CD8-positive, alpha-beta memory T cell (primary cell): Measurements from ENCODE around the gene FGF7. TPM values are rescaled to one million over a fixed set of nuclear protein-coding genes. Genes with fewer than 3 reads are reported as not detected.

ENCODE experiments used
- CTCF ChIA-PET: fragments of 350-600 bp; sonication (Branson Sonifier 250); formaldehyde crosslinking; loops from one replicate; lab custom pipeline; 2021; ENCODE audit warnings: antibody characterized with exemption; lab: Charles Lee
- POLR2A ChIA-PET: fragments of 350-600 bp; sonication (Branson Sonifier 250); formaldehyde crosslinking; loops from one replicate; lab custom pipeline; 2021; ENCODE audit warnings: antibody characterized with exemption; lab: Charles Lee
- DNase-seq, 5 donors: peaks; one replicate each; pipeline versions ENCODE4 v3.0.0 to v3.0.0-alpha.2; 2020 to 2022; ENCODE audit warnings: mixed read lengths in 1 of 5
- H3K27ac ChIP-seq: one replicate; pipeline ENCODE4 v1.7.0; 2013; ENCODE audit warnings: low read depth, mild to moderate bottlenecking, low read length, moderate library complexity
- H3K27me3 ChIP-seq: 2 replicates; pipeline ENCODE4 v1.7.0; 2013; ENCODE audit warnings: low read length, mild to moderate bottlenecking; ENCODE audit not compliant: insufficient read depth, poor library complexity, severe bottlenecking
- H3K36me3 ChIP-seq: 2 replicates; pipeline ENCODE4 v1.7.0; 2013; ENCODE audit warnings: mild to moderate bottlenecking, low read length, moderate library complexity; ENCODE audit not compliant: insufficient read depth
- H3K4me1 ChIP-seq: 2 replicates; pipeline ENCODE4 v1.7.0; 2013; ENCODE audit warnings: mild to moderate bottlenecking, low read length, moderate library complexity; ENCODE audit not compliant: insufficient read depth
- H3K4me3 ChIP-seq: 2 replicates; pipeline ENCODE4 v1.7.0; 2013; ENCODE audit warnings: mild to moderate bottlenecking, low read length
- H3K9me3 ChIP-seq: 2 replicates; pipeline ENCODE4 v1.7.0; 2013; ENCODE audit warnings: mild to moderate bottlenecking, low read length
- H3K27ac Mint-ChIP-seq, 8 donors: one replicate each; pipeline ENCODE4 v1.8.0; 2020 to 2021; ENCODE audit warnings: mixed read lengths in 8 of 8, mild to moderate bottlenecking in 6 of 8, inconsistent platforms in 3 of 8, moderate library complexity in 3 of 8
- H3K27me3 Mint-ChIP-seq, 2 donors: one replicate each; pipeline ENCODE4 v1.8.0; 2020 to 2021; ENCODE audit warnings: mixed read lengths in 2 of 2, mild to moderate bottlenecking in 1 of 2, moderate library complexity in 1 of 2
- H3K36me3 Mint-ChIP-seq, 3 donors: one replicate each; pipeline ENCODE4 v1.8.0; 2020 to 2021; ENCODE audit warnings: mixed read lengths in 3 of 3, inconsistent platforms in 1 of 3, mild to moderate bottlenecking in 1 of 3
- H3K4me1 Mint-ChIP-seq, 3 donors: one replicate each; pipeline ENCODE4 v1.8.0; 2020 to 2021; ENCODE audit warnings: mixed read lengths in 3 of 3, inconsistent platforms in 1 of 3, mild to moderate bottlenecking in 1 of 3
- H3K4me3 Mint-ChIP-seq, 7 donors: one replicate each; pipeline ENCODE4 v1.8.0; 2020 to 2021; ENCODE audit warnings: mixed read lengths in 7 of 7, mild to moderate bottlenecking in 6 of 7, moderate library complexity in 4 of 7, inconsistent platforms in 2 of 7
- H3K9me3 Mint-ChIP-seq, 5 donors: one replicate each; pipeline ENCODE4 v1.8.0; 2020 to 2022; ENCODE audit warnings: mixed read lengths in 5 of 5, mild to moderate bottlenecking in 3 of 5, moderate library complexity in 2 of 5, inconsistent platforms in 1 of 5
- polyA plus RNA-seq: library from polyadenylated mRNA; unstranded; fragments of 300-500 nt; fragmentation: Illumina TruSeq; gene quantifications from one replicate; pipeline ENCODE4 v1.2.3, GENCODE V29; 2021
- total RNA-seq, 2 experiments: library from RNA; stranded (reverse); gene quantifications; one replicate each; pipeline ENCODE4 v1.2.3, GENCODE V29; 2021

Gene FGF7
- total and polyA plus RNA-seq, 3 experiments from 2014 or later, result not detected

DNA sequence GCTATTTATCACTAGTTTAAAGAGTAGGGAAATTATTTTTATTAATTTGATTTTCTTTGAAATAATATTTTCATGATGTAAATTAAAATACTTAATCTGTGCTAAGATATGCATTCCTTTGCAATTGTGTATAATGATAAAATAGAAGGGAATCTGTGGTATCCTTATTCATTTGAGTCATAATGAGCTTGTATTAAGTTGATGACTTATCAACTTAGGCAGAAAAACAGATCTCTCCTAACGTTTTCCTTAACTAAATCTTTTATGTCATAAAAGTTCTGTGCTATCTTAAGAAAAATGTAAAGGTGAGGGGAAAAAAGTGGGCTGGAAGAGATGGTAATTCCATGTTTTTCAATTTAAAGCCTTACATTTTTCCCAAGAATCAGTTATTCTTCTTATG is 1.9 kb downstream of the FGF7 start:
- Histone ChIP-seq H3K4me1 (no peaks in the 10 kb centered on the region), H3K27me3 (no peaks in the 10 kb centered on the region), H3K36me3 (no peaks in the 10 kb centered on the region), H3K9me3 (no peaks in the 10 kb centered on the region), H3K4me3 (no peak overlapping the region), H3K27ac (no peak overlapping the region)
- POLR2A ChIA-PET, result no interaction called here
- Mint-ChIP-seq H3K27me3 (peaks cover 0 to 4% of the 10 kb centered on the region in 2 donors), H3K36me3 (peaks cover 0 to 1% (median 0%) of the 10 kb centered on the region in 3 donors), H3K9me3 (no peaks in the 10 kb centered on the region), H3K4me3 (no peak overlapping the region), H3K4me1 (peaks cover 0 to 8% (median 5%) of the 10 kb centered on the region in 3 donors), H3K27ac (no peak overlapping the region)
- CTCF ChIA-PET, result no interaction called here
- DNase-seq, result no peak

DNA sequence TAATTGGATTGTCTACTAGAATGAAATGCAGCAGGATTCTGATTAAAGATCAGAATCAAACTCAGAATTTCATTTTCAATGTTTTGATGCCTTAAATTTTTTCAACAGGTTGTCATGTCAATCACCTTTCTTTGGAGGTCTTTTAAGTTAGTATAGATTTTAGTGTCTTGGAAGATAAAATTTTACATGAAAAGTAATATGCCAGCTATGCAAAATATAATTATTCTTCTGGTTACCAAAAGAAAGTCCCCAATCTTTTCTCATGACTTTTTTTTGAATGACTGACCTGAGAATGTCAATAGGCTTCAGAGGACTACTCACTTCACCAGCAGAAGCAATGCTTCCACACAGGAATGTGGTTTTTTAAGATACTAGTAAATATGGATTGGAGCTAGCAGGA is 4.3 kb downstream of the FGF7 start:
- no peaks in the 10 kb centered on the region for H3K36me3 ChIP-seq
- ChIA-PET POLR2A (no interaction called here), CTCF (no interaction called here)
- no peaks in the 10 kb centered on the region for H3K4me1 ChIP-seq
- Mint-ChIP-seq H3K36me3 (no peaks in the 10 kb centered on the region), H3K4me1 (peaks cover 0 to under 1% (median 0%) of the 10 kb centered on the region in 3 donors), H3K27me3 (peaks cover 0 to 4% of the 10 kb centered on the region in 2 donors), H3K9me3 (no peaks in the 10 kb centered on the region), H3K4me3 (no peak overlapping the region), H3K27ac (no peak overlapping the region)
- H3K27ac ChIP-seq, result no peak overlapping the region
- no peak overlapping the region for H3K4me3 ChIP-seq
- H3K9me3 ChIP-seq, result no peaks in the 10 kb centered on the region
- no peaks in the 10 kb centered on the region for H3K27me3 ChIP-seq
- no peak for DNase-seq

- Histone ChIP-seq H3K27me3 (no peaks in the 10 kb centered on the region), H3K9me3 (no peaks in the 10 kb centered on the region), H3K4me1 (no peaks in the 10 kb centered on the region), H3K4me3 (no peak overlapping the region), H3K36me3 (no peaks in the 10 kb centered on the region), H3K27ac (no peak overlapping the region)
- ChIA-PET POLR2A (no interaction called here), CTCF (no interaction called here)
- Mint-ChIP-seq H3K27ac (no peak overlapping the region), H3K4me3 (no peak overlapping the region), H3K9me3 (no peaks in the 10 kb centered on the region), H3K27me3 (peaks cover 0 to 4% of the 10 kb centered on the region in 2 donors), H3K4me1 (no peaks in the 10 kb centered on the region), H3K36me3 (no peaks in the 10 kb centered on the region)
- no peak for DNase-seq
Measured at GRCh38 chr15:49428409-49429095, 5.5 kb downstream of the FGF7 start.

DNA sequence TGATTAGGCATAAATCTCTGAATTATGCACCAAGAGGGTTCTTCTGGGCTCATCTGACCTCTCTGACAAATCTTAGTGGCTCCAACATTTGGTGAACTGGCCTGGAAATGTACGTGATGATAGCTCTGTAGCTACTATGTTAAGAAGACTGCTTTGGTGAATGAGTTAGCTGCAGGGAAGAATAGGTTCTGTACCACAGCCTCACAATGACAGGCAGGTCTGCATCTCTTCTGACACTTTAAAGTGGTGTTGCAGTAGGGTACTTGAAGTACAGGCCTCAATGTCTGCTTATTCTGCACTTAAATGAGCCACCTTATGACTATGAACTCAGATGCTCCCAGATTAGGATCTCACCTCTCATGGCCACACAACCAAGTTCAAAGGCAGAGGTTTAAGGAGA is 7.0 kb downstream of the FGF7 start:
- Histone ChIP-seq H3K4me1 (no peaks in the 10 kb centered on the region), H3K27me3 (no peaks in the 10 kb centered on the region), H3K9me3 (no peaks in the 10 kb centered on the region), H3K36me3 (no peaks in the 10 kb centered on the region), H3K27ac (no peak overlapping the region), H3K4me3 (no peak overlapping the region)
- H3K27ac Mint-ChIP-seq, result peak overlapping the region in 1 of 8 donors; percentile 11
- no peak overlapping the region for H3K4me3 Mint-ChIP-seq
- DNase-seq, result no peak
- POLR2A ChIA-PET, result no interaction called here
- CTCF ChIA-PET, result interaction anchor here (1.4 kb wide), 1 partner anchor 8 kb away, joined by 4 read pairs; no protein-coding TSS in a partner anchor
- no peaks in the 10 kb centered on the region for H3K36me3 Mint-ChIP-seq
- H3K4me1 Mint-ChIP-seq, result no peaks in the 10 kb centered on the region
- H3K27me3 Mint-ChIP-seq, result peaks cover 0 to 5% of the 10 kb centered on the region in 2 donors
- no peaks in the 10 kb centered on the region for H3K9me3 Mint-ChIP-seq

DNA sequence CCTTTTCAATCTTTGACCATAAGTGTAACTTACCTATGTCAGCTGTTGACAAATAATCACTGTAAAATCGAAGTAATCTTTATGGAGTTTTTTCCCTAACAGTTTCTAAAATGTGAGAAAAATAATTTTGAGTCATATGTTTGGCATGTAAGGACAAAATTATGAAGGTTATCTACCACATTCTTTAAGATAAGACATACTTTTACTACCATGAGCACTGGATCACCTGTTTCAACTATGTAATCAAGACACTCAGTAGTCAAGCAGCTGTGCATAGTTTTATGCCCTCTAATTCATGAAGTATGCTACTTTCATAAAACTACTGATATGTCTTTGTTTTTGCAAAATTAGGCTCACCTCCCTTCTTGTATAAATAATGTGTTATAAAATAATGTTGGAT is 12.1 kb downstream of the FGF7 start:
- no peak for DNase-seq
- POLR2A ChIA-PET, result no interaction called here
- H3K36me3 ChIP-seq, result no peaks in the 10 kb centered on the region
- H3K27ac ChIP-seq, result no peak overlapping the region
- Mint-ChIP-seq H3K27me3 (peaks cover 0 to 3% of the 10 kb centered on the region in 2 donors), H3K36me3 (no peaks in the 10 kb centered on the region), H3K4me1 (peaks cover 7 to 13% (median 12%) of the 10 kb centered on the region in 3 donors), H3K27ac (no peak overlapping the region), H3K4me3 (no peak overlapping the region), H3K9me3 (no peaks in the 10 kb centered on the region)
- H3K4me3 ChIP-seq, result no peak overlapping the region
- H3K9me3 ChIP-seq, result no peaks in the 10 kb centered on the region
- CTCF ChIA-PET, result no interaction called here
- H3K27me3 ChIP-seq, result no peaks in the 10 kb centered on the region
- H3K4me1 ChIP-seq, result no peaks in the 10 kb centered on the region

DNA sequence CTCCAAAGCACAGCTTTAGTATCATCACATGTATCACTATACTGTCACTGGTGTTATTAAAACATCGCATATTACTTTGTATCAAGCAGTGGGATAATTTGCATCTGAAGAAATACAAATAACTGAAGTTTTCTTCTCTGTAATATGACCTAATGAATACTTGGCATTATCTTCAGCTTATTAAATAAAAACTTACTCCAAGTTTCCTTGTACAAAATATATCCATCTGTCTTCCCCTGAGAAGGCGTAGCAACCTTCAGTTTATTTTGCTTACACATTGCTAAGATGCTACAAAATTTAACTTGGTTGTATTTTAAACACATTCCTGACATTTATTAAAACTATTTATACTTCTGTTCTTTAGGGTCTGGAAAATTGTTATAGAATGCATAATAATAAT is 13.7 kb downstream of the FGF7 start:
- no peaks in the 10 kb centered on the region for H3K9me3 ChIP-seq
- Mint-ChIP-seq H3K9me3 (no peaks in the 10 kb centered on the region), H3K27me3 (peaks cover 0 to 3% of the 10 kb centered on the region in 2 donors), H3K27ac (no peak overlapping the region), H3K36me3 (no peaks in the 10 kb centered on the region), H3K4me1 (peaks cover 8 to 14% (median 13%) of the 10 kb centered on the region in 3 donors), H3K4me3 (no peak overlapping the region)
- ChIA-PET POLR2A (no interaction called here), CTCF (no interaction called here)
- H3K4me3 ChIP-seq, result no peak overlapping the region
- H3K27ac ChIP-seq, result no peak overlapping the region
- H3K36me3 ChIP-seq, result no peaks in the 10 kb centered on the region
- no peak for DNase-seq
- no peaks in the 10 kb centered on the region for H3K4me1 ChIP-seq
- no peaks in the 10 kb centered on the region for H3K27me3 ChIP-seq

DNA sequence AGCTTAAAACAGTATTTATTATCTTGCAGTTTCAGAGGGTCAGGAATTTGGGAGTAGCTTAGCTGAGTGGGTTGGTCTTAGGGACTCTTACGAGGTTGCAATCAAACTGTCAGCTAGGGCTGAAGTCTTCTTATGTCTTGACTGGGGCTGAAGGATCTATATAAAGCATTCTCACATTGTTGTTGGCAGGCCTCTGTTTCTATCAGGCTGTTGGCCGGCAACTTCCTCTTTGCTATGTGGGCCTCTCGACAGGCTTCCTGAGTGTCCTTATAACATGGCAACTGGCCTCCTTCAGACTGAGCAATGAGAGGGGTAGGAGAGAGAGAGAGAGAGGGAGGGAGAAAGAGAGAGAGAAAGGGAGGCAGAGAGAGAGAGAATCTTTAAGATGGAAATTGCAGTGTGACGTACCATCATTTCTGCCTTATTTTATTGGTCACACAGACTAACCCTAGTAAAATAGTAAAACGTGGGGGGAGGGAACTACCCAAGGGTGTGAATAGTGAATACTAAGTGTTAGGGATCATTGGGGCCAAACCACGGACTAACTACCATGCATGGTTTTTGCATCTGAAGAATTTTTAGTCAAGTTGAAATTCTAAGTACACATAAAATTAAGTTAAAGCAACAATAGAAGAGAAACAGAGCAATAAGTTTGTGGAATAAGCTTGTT is 16.1 kb downstream of the FGF7 start:
- H3K4me1 Mint-ChIP-seq, result peaks cover 8 to 14% (median 13%) of the 10 kb centered on the region in 3 donors
- no peaks in the 10 kb centered on the region for H3K27me3 ChIP-seq
- H3K4me3 Mint-ChIP-seq, result no peak overlapping the region
- ChIA-PET POLR2A (no interaction called here), CTCF (no interaction called here)
- peaks cover 0 to 1% of the 10 kb centered on the region in 2 donors for H3K27me3 Mint-ChIP-seq
- H3K9me3 ChIP-seq, result no peaks in the 10 kb centered on the region
- no peak overlapping the region for H3K27ac ChIP-seq
- H3K4me1 ChIP-seq, result no peaks in the 10 kb centered on the region
- H3K9me3 Mint-ChIP-seq, result no peaks in the 10 kb centered on the region
- H3K36me3 ChIP-seq, result no peaks in the 10 kb centered on the region
- no peak overlapping the region for H3K4me3 ChIP-seq
- peak overlapping the region in 1 of 8 donors; percentile 39 for H3K27ac Mint-ChIP-seq
- DNase-seq, result no peak
- H3K36me3 Mint-ChIP-seq, result no peaks in the 10 kb centered on the region

- Mint-ChIP-seq H3K36me3 (no peaks in the 10 kb centered on the region), H3K27me3 (peaks cover 0 to 1% of the 10 kb centered on the region in 2 donors), H3K9me3 (no peaks in the 10 kb centered on the region), H3K4me1 (peaks cover 8 to 14% (median 13%) of the 10 kb centered on the region in 3 donors), H3K27ac (peak overlapping the region in 1 of 8 donors; percentile 43), H3K4me3 (no peak overlapping the region)
- H3K4me3 ChIP-seq, result no peak overlapping the region
- POLR2A ChIA-PET, result no interaction called here
- no peak overlapping the region for H3K27ac ChIP-seq
- no peaks in the 10 kb centered on the region for H3K27me3 ChIP-seq
- no peaks in the 10 kb centered on the region for H3K9me3 ChIP-seq
- CTCF ChIA-PET, result no interaction called here
- no peaks in the 10 kb centered on the region for H3K4me1 ChIP-seq
- no peaks in the 10 kb centered on the region for H3K36me3 ChIP-seq
- DNase-seq, result no peak
Measured at GRCh38 chr15:49439678-49440395, 16.8 kb downstream of the FGF7 start.
